Endodermal cell (in vitro differentiated cells): ENCODE measurements around the gene SLC45A1. TPM values are rescaled to one million over a fixed set of nuclear protein-coding genes. Genes with fewer than 3 reads are reported as not detected.

ENCODE experiments used
- DNase-seq: peaks from one replicate; pipeline ENCODE4 v3.0.0-alpha.2; 2017
- H3K27ac ChIP-seq: 2 replicates; pipeline ENCODE4 v1.5.1; 2013; ENCODE audit warnings: mild to moderate bottlenecking, low read depth, low read length, moderate library complexity
- H3K27me3 ChIP-seq: 2 replicates; pipeline ENCODE4 v1.6.1; 2013; ENCODE audit warnings: mild to moderate bottlenecking, low read length, moderate library complexity; ENCODE audit not compliant: insufficient read depth, control insufficient read depth, poor library complexity, severe bottlenecking
- H3K36me3 ChIP-seq: 2 replicates; pipeline ENCODE4 v1.7.0; 2013; ENCODE audit warnings: mild to moderate bottlenecking, low read length, moderate library complexity; ENCODE audit not compliant: control insufficient read depth, insufficient read depth
- H3K4me1 ChIP-seq: one replicate; pipeline ENCODE4 v1.7.0; 2013; ENCODE audit warnings: low read length; ENCODE audit not compliant: control insufficient read depth, insufficient read depth
- H3K4me3 ChIP-seq: 2 replicates; pipeline ENCODE4 v1.5.1; 2013; ENCODE audit warnings: mild to moderate bottlenecking, low read length, moderate library complexity
- H3K9ac ChIP-seq: 2 replicates; pipeline ENCODE4 v1.6.1; 2013; ENCODE audit warnings: mild to moderate bottlenecking, low read length, moderate library complexity; ENCODE audit not compliant: poor library complexity, severe bottlenecking; ENCODE audit errors: extremely low read depth
- H3K9me3 ChIP-seq: 2 replicates; pipeline ENCODE4 v1.6.1; 2013; ENCODE audit warnings: mild to moderate bottlenecking, low read length, moderate library complexity; ENCODE audit not compliant: control insufficient read depth
- H3K27ac Mint-ChIP-seq: 2 replicates; pipeline ENCODE4 v1.8.0; 2020; ENCODE audit warnings: mixed read lengths
- H3K27me3 Mint-ChIP-seq: 2 replicates; pipeline ENCODE4 v1.8.0; 2021; ENCODE audit warnings: mild to moderate bottlenecking, mixed read lengths; ENCODE audit not compliant: insufficient read depth
- H3K36me3 Mint-ChIP-seq: 2 replicates; pipeline ENCODE4 v1.8.0; 2020; ENCODE audit warnings: low read depth, mixed read lengths
- H3K4me1 Mint-ChIP-seq: 2 replicates; pipeline ENCODE4 v1.8.0; 2020; ENCODE audit warnings: mixed read lengths
- H3K4me3 Mint-ChIP-seq: 2 replicates; pipeline ENCODE4 v1.8.0; 2020; ENCODE audit warnings: mild to moderate bottlenecking, moderate library complexity, mixed read lengths
- H3K9me3 Mint-ChIP-seq: 2 replicates; pipeline ENCODE4 v1.8.0; 2020; ENCODE audit warnings: mild to moderate bottlenecking, mixed read lengths
- CTCF ChIP-seq: fragments of 200-600 bp; sonication (generic); conservative IDR thresholded peaks from 2 replicates; pipeline ENCODE4 v1.5.0; 2021; ENCODE audit warnings: antibody characterized with exemption, mild to moderate bottlenecking
- WGBS, 2 experiments: methylation state at CpG; one replicate each; pipeline versions ENCODE4 v1.1.5 to v1.1.7; 2013; ENCODE audit warnings: missing lambda C conversion rate in 2 of 2, mixed read lengths in 1 of 2; ENCODE audit not compliant: insufficient coverage in 1 of 2, insufficient read length in 1 of 2; 5-methylcytosine and 5-hydroxymethylcytosine counted together
- total RNA-seq, 2 donors: library from RNA; stranded (reverse); fragmentation: NEBNext Ultra II Directional in 1 of 2; extraction: Animal tissue kit (Norgen Biotek cat#: 25700) in 1 of 2; gene quantifications; 2 replicates in 1 of 2; 3 replicates in 1 of 2; pipeline ENCODE4 v1.2.1, GENCODE V29; 2021

Gene SLC45A1
- total RNA-seq, 2 donors from 2014 or later = 0.42 TPM; not detected in 1

GRCh38 chr1:8389958-8390535, 72.1 kb downstream of the SLC45A1 start:
- no peak overlapping the region for H3K27ac ChIP-seq
- H3K4me3 ChIP-seq = no peak overlapping the region
- no peak overlapping the region for H3K4me3 Mint-ChIP-seq
- peaks cover 35% of the 10 kb centered on the region for H3K36me3 Mint-ChIP-seq
- DNase-seq = no peak
- no peaks in the 10 kb centered on the region for H3K9me3 Mint-ChIP-seq
- peaks cover 41% of the 10 kb centered on the region for H3K36me3 ChIP-seq
- peaks cover 4% of the 10 kb centered on the region for H3K4me1 ChIP-seq
- H3K4me1 Mint-ChIP-seq = peaks cover 12% of the 10 kb centered on the region
- H3K9me3 ChIP-seq = no peaks in the 10 kb centered on the region
- TF ChIP-seq CTCF = no peak
- no peaks in the 10 kb centered on the region for H3K27me3 ChIP-seq
- H3K27me3 Mint-ChIP-seq = no peaks in the 10 kb centered on the region
- WGBS, 2 experiments = 96 to 100% methylated on average over 2 to 7 of the region's 7 CpGs
- no peak overlapping the region for H3K9ac ChIP-seq
- no peak overlapping the region for H3K27ac Mint-ChIP-seq

GRCh38 chr1:8390707-8391106, 72.8 kb downstream of the SLC45A1 start:
- Mint-ChIP-seq H3K4me3 (no peak overlapping the region), H3K9me3 (no peaks in the 10 kb centered on the region), H3K4me1 (peaks cover 11% of the 10 kb centered on the region), H3K36me3 (peaks cover 32% of the 10 kb centered on the region), H3K27ac (no peak overlapping the region), H3K27me3 (no peaks in the 10 kb centered on the region)
- 89 to 90% methylated on average over 4 of the region's 4 CpGs for WGBS, 2 experiments
- H3K4me3 ChIP-seq = no peak overlapping the region
- H3K27me3 ChIP-seq = no peaks in the 10 kb centered on the region
- no peak overlapping the region for H3K27ac ChIP-seq
- DNase-seq = no peak
- H3K36me3 ChIP-seq = peaks cover 42% of the 10 kb centered on the region
- H3K9me3 ChIP-seq = no peaks in the 10 kb centered on the region
- no peak for TF ChIP-seq CTCF
- no peak overlapping the region for H3K9ac ChIP-seq
- peaks cover 4% of the 10 kb centered on the region for H3K4me1 ChIP-seq

GRCh38 chr1:8392522-8392921, 74.6 kb downstream of the SLC45A1 start:
- no peak overlapping the region for H3K27ac ChIP-seq
- 96% methylated on average over 7 of the region's 7 CpGs for WGBS, 2 experiments
- H3K4me1 Mint-ChIP-seq = peaks cover 25% of the 10 kb centered on the region
- TF ChIP-seq CTCF = no peak
- peaks cover 43% of the 10 kb centered on the region for H3K36me3 ChIP-seq
- no peaks in the 10 kb centered on the region for H3K9me3 ChIP-seq
- H3K27me3 ChIP-seq = no peaks in the 10 kb centered on the region
- H3K4me3 ChIP-seq = no peak overlapping the region
- H3K27ac Mint-ChIP-seq = no peak overlapping the region
- no peaks in the 10 kb centered on the region for H3K27me3 Mint-ChIP-seq
- H3K9ac ChIP-seq = no peak overlapping the region
- H3K9me3 Mint-ChIP-seq = no peaks in the 10 kb centered on the region
- no peak overlapping the region for H3K4me3 Mint-ChIP-seq
- no peak for DNase-seq
- H3K4me1 ChIP-seq = peaks cover 8% of the 10 kb centered on the region
- H3K36me3 Mint-ChIP-seq = peaks cover 25% of the 10 kb centered on the region
